Activated T-cell treated with anti-CD3 and anti-CD28 coated beads for 1 hour (primary cell): ENCODE data around the gene KLHL17.
"Not testable (repeated sequence)": the region's sequence is repeated elsewhere in the genome, so short reads cannot be mapped to it uniquely, and the experiment has no call there.

ENCODE experiments used
- DNase-seq: peaks from one replicate; pipeline ENCODE4 v3.0.0-alpha.2; 2020; ENCODE audit warnings: low read depth

The KLHL17 gene

GRCh38 chr1:970242-970972, 10.0 kb downstream of the KLHL17 start:
- DNase-seq: no peak

GRCh38 chr1:970973-971730, 10.8 kb downstream of the KLHL17 start:
- no peak for DNase-seq

GRCh38 chr1:971751-972506, 11.5 kb downstream of the KLHL17 start:
- DNase-seq: no peak

- no peak for DNase-seq
Measured at GRCh38 chr1:972726-973458, 12.5 kb downstream of the KLHL17 start.

- DNase-seq: no peak
Measured at GRCh38 chr1:973459-974292, 13.3 kb downstream of the KLHL17 start.

GRCh38 chr1:974293-974640, 13.9 kb downstream of the KLHL17 start:
- DNase-seq: no peak

- no peak for DNase-seq
Measured at GRCh38 chr1:974687-975328, 14.4 kb downstream of the KLHL17 start.

- DNase-seq: no peak
Measured at GRCh38 chr1:975365-975764, 15.0 kb downstream of the KLHL17 start.

- peak; percentile 60 for DNase-seq
Measured at GRCh38 chr1:975896-976683, 15.7 kb downstream of the KLHL17 start.

GRCh38 chr1:976791-977190, 16.4 kb downstream of the KLHL17 start:
- not testable (repeated sequence) for DNase-seq

GRCh38 chr1:978069-978834, 17.9 kb downstream of the KLHL17 start:
- DNase-seq: no peak

- DNase-seq: no peak
Measured at GRCh38 chr1:978835-979743, 18.7 kb downstream of the KLHL17 start.

- no peak for DNase-seq
Measured at GRCh38 chr1:979744-980072, 19.3 kb downstream of the KLHL17 start.

- DNase-seq: no peak
Measured at GRCh38 chr1:980137-980571, 19.8 kb downstream of the KLHL17 start.

GRCh38 chr1:980602-981395, 20.4 kb downstream of the KLHL17 start:
- DNase-seq: no peak

GRCh38 chr1:981491-981954, 21.1 kb downstream of the KLHL17 start:
- DNase-seq: no peak

- DNase-seq: no peak
Measured at GRCh38 chr1:981955-982558, 21.7 kb downstream of the KLHL17 start, which contains the start of gene PERM1. Gene PERM1 (minus strand): TSS chr1:982093. CDS start chr1:981029, 1,064 bp downstream.
